GM12873 (cell line): Measurements from ENCODE around the gene CD9.

ENCODE experiments used
- TF ChIP-seq, protein P1 (sequence below): IDR thresholded peaks from 2 replicates; pipeline ENCODE4 v1.5.1; 2012; ENCODE audit warnings: low read depth, mild to moderate bottlenecking, moderate library complexity, low read length, control low read depth; ENCODE audit not compliant: insufficient read depth; ENCODE audit errors: missing control alignments

The CD9 gene

DNA sequence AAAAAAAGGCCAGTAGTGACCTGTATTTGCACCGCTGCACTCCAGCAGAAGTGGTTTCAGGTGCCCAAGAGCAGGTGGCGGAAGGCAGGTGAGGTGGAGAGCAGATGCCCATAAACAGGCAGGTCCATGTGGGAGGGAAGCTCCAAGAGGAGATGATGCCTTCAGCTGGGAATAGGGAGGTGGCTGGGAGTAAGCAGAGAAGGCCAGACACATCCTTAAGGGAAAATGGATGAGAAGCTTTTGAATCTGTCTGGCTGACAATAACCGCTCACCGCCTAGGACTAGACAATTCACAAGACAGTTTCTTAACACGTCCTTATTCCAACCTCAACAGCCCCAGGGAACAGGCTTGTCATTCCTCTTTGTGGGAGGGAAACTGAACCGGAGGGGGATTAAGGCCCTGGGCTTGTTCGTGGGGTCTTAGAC, 66.4 kb downstream of the CD9 start:
- TF ChIP-seq, protein P1, sequence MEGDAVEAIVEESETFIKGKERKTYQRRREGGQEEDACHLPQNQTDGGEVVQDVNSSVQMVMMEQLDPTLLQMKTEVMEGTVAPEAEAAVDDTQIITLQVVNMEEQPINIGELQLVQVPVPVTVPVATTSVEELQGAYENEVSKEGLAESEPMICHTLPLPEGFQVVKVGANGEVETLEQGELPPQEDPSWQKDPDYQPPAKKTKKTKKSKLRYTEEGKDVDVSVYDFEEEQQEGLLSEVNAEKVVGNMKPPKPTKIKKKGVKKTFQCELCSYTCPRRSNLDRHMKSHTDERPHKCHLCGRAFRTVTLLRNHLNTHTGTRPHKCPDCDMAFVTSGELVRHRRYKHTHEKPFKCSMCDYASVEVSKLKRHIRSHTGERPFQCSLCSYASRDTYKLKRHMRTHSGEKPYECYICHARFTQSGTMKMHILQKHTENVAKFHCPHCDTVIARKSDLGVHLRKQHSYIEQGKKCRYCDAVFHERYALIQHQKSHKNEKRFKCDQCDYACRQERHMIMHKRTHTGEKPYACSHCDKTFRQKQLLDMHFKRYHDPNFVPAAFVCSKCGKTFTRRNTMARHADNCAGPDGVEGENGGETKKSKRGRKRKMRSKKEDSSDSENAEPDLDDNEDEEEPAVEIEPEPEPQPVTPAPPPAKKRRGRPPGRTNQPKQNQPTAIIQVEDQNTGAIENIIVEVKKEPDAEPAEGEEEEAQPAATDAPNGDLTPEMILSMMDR = no peak

DNA sequence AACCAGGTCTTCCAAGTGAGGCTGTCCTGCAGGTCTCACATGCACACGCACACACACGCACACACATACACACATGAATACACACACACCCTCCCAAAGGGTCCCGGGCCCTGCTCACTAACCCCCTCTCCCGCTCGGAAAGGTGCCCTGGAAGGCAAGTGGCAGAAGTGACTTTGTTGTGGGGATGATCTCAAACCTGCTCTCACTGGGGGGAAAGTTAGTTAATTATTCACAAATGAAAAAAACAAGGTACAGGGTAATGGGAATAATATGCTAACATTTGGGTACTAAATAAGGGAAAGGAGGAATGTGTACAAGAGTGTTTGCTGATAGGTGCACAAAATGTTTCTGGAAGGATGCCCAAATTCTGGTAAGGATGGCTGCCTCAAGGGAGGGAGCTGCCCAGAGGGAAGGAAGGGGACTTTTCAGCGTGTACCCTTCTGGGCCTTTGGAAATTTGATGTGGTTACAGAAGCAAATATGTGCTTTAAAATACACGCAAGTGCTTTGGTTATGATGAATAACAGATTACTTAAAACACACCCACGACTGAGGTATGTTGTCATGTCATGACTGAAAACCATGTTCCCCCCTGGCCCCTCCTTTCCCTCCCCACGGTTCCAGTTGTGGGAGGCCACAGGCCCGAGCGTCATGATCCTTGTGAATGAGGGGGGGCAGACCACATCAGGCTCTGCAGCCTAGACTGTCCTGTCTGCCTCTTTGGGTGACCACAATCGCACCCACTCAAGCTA, 66.9 kb downstream of the CD9 start:
- TF ChIP-seq, protein P1 = peak; percentile 17

DNA sequence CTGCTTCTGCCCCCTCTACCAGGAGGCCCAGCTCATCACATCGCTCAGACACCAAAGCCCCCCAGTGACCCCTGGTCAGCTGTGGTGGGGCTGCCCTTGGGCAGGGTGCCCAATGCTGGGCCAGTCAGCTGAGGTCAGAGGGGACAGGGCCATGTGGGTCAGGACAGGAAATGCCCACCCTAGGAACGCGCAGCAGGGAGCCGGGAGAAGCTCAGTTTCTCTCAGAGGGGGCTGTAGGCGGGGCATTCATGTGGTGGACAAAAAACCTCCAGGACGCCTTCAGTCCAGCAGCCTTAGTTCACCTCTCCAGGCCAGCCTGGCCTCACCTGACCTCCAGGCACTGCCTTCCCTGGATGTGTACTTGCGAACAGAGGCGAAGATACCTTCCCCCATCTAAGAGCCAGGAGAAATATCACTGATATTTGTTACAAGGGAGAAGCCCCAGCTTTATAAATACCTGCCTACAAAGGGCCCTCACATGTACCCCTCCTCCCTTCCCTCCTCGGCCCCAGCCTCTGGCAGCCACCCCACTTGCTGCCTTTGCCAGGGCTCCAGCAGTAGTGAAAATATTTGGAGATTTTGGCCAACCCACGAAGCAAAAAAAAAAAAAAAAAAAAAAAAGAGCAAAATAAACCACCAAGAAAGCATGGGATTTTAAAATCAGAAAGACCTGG, 68.4 kb downstream of the CD9 start:
- TF ChIP-seq, protein P1 = no peak

DNA sequence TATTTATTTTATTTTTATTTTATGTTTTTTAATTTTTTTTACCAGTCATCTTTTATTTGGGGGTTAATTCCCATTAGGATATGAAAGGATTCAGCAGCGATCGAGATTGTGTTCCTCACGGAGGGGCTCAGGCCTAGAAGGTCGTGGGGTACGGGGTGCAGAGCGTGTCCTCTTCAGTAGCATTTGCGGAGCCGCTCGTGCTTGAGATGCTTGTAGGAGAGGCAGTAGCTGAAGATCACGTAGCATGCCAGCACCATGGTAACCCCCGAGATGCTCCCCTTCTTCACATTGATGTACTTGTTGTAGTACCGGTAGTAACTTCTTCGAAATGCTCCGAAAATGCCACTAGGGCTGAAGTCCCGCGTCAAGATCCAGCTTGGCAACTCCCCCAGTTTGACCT, 69.8 kb downstream of the CD9 start:
- TF ChIP-seq, protein P1 = no peak

DNA sequence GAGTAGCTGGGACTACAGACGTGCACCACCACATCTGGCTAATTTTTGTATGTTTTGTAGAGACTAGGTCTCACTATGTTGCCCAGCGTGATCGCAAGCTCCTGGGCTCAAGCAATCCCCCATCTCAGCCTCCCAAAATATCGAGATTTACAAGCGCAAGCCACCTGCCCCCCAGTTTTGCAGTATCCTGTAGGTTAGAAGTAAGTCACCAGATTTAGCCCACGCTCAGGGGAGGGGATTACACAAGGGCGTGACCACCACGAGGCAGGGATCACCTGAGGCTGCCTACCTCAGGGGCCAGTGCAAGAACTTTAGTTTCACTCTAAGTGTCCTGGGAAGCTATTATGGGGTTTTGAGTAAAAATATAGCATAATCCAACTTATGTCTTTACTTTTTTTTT, 71.1 kb downstream of the CD9 start:
- TF ChIP-seq, protein P1 = no peak

DNA sequence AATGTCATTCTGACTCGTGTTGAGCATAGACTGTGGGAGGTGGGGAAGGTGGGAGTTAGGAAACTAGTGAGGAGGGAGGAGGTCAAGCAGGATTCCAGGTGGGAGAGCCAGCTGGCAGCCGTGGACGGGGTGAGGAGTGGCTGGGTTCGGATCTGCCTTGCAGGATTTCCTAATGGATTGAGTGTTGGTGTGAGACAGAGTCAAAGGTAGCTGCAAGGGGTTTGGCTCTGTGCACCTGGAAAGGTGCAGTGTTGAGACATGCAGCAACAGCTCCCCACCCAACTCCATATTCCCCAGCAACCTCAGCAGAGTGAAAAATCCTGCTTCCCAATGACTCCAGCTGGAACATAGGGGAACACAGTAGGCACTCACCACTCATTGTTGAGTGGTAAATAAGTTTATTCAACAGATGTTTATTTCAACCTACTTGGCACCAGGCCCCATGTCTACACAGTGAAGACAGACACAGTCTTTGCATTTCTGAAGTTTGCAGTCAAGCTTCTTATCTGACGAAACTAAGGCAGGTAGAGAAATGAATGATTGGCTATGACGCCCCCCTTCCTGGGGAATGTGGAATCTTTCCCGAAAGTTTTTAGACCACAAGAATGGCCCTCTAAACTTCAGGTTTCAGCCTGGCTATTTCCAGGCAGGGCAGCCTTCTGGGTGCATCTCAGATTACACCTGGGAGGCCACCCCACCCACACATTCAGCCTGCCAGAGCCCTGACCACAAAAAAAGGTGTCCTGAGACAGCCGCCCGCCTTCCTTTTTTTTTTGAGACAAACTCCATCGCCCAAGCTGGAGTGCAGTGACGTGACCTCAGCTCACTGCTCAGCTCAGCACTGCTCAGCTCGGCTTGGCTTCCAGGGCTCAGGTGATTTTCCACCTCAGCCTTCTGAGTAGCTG, 72.4 kb downstream of the CD9 start:
- TF ChIP-seq, protein P1 = no peak

DNA sequence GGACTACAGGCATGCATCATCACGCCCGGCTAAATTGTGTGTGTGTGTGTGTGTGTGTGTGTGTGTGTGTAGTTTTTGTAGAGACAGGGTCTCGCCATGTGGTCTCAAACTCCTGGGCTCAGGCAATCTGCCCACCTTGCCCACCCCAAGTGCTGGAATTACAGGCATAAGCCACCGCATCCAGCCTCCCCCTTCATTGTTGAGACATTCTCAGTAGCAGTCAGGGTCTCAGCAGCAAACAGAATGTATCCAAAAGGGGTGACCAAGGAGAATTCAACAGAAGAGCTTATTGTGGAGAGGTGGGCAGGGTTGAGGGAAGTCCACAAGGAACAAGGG, 73.0 kb downstream of the CD9 start:
- TF ChIP-seq, protein P1 = no peak
